Prostate gland (tissue), 2 donors: ENCODE data around the gene TEX52.

Experiments used
- POLR2A ChIP-seq: fragments of 450-650 bp; IDR thresholded peaks from one replicate; pipeline ENCODE4 v1.6.1; 2016; ENCODE audit warnings: antibody characterized with exemption, mild to moderate bottlenecking
- POLR2AphosphoS5 ChIP-seq: sonication (generic); formaldehyde crosslinking; IDR thresholded peaks from one replicate; pipeline ENCODE4 v1.6.1; 2017; ENCODE audit warnings: antibody characterized with exemption
- TF ChIP-seq, protein P1 (sequence below), 4 experiments: fragments of 200-600 bp in 2 of 4; fragments of 450-650 bp in 2 of 4; sonication (generic) in 2 of 4; IDR thresholded peaks; 1 replicate in 3 of 4; 2 replicates in 1 of 4; pipeline ENCODE4 v1.5.1; 2016 to 2019; ENCODE audit warnings: antibody characterized with exemption in 4 of 4, mild to moderate bottlenecking in 2 of 4, moderate library complexity in 2 of 4

GRCh38 chr12:2893007-2893406 lies 36.2 kb upstream of the TEX52 start:
- TF ChIP-seq POLR2AphosphoS5, result no peak
- TF ChIP-seq, protein P1, sequence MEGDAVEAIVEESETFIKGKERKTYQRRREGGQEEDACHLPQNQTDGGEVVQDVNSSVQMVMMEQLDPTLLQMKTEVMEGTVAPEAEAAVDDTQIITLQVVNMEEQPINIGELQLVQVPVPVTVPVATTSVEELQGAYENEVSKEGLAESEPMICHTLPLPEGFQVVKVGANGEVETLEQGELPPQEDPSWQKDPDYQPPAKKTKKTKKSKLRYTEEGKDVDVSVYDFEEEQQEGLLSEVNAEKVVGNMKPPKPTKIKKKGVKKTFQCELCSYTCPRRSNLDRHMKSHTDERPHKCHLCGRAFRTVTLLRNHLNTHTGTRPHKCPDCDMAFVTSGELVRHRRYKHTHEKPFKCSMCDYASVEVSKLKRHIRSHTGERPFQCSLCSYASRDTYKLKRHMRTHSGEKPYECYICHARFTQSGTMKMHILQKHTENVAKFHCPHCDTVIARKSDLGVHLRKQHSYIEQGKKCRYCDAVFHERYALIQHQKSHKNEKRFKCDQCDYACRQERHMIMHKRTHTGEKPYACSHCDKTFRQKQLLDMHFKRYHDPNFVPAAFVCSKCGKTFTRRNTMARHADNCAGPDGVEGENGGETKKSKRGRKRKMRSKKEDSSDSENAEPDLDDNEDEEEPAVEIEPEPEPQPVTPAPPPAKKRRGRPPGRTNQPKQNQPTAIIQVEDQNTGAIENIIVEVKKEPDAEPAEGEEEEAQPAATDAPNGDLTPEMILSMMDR (IDR thresholded peaks at IDR 0.05), result no peak
- TF ChIP-seq POLR2A, result no peak
